AG09319 (cell line): ENCODE results near the gene HTRA1.

Experiments used
- DNase-seq: peaks from one replicate; pipeline ENCODE4 v3.0.0-alpha.2; 2010; ENCODE audit warnings: low read depth; ENCODE audit errors: extremely low read depth
- CTCF ChIP-seq: IDR thresholded peaks from 2 replicates; pipeline ENCODE4 v1.5.1; 2011; ENCODE audit warnings: low read depth, mild to moderate bottlenecking, inconsistent platforms, low read length, moderate library complexity

The HTRA1 gene

DNA sequence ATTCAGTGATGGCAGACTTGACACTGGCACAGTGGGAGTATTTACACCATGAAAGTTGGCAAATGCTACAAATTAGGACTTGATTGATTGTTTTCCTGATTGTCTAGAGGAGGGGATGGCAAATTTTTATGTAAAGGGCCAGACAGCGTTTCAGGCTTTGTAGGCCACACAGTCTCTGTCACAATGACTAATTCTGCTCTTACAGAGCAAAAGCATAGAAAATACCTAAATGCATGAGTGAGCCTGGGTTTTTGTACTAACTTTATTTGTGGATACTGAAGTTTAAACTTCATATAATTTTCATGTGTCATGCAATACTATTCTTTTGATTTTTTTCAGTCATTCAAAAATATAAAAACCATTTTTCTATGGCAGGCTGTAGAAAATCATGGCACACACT, 15.9 kb upstream of the HTRA1 start:
- no peak for DNase-seq
- no peak for TF ChIP-seq CTCF

GRCh38 chr10:122445904-122446303, 15.4 kb upstream of the HTRA1 start:
- DNase-seq, result no peak
- TF ChIP-seq CTCF, result no peak

- no peak for TF ChIP-seq CTCF
- no peak for DNase-seq
These were observed 14.5 kb upstream of the HTRA1 start for GRCh38 chr10:122446668-122447423.

DNA sequence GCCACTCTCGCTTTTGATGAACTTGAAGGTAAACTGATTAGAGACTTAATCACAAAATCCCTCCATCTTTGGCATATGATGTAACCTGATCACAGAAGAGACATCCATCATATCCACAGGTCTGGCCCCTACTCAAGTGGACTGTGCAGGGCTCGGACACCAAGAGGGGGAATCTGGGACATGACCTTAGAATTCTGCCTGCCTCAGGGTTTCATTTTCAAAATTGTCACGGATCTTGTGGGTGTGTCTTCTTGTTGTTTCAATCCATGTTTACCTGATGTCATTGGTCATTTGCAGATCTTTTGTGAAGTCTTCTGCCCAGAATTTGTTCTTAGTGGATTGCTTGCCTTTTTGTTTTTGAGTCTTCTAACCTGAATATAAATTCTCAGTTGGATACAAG, 12.8 kb upstream of the HTRA1 start:
- DNase-seq, result no peak
- TF ChIP-seq CTCF, result no peak

DNA sequence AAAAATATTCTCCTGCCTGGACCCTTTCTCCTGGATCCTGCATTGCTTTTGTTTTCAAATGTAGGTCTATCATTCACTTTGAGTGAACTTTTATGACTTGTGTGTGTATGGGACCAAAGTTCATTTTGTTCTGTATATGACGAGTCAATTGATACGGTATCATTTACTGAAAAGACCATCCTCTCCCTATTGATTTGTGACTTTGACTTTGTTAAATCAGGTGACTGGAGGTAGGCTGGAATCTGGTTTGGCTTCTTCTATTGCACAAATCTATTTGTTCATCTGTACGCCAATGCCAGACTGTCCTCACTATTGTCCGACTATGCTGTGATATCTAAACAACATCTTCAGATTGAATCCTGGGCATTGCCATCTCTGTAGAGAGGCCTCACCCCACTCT, 12.2 kb upstream of the HTRA1 start:
- DNase-seq, result no peak
- TF ChIP-seq CTCF, result no peak

DNA sequence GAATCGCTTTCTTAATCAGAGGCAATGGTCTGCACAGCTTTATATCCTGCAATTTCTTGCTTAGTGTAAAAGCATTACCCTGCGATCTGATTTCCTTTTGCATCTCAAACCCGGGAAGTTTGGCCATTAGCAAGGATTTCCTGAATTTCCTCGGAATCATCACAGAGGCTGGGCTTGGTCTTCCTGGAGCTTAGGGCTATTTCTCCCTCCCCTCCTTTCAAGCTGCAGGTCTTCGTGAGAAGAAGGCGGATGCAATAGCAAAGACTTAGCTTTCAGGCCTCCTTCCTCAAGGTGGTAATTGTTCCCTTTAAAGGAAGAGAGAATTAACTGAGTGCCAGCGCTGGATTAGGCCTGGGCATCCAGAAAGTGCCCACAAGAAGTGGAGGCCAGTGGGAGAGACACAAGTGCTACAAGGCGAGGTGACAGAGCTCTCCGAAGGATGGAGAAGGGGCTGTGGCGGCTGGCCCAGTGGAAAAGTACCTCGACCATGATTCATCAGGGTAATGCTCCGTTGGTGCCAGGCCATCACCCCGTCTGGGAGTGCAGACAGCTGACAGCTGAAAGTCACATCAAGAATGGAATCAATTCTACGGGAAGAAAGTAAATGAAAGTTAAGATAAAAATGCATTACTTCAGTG, 10.9 kb upstream of the HTRA1 start:
- no peak for TF ChIP-seq CTCF
- no peak for DNase-seq

DNA sequence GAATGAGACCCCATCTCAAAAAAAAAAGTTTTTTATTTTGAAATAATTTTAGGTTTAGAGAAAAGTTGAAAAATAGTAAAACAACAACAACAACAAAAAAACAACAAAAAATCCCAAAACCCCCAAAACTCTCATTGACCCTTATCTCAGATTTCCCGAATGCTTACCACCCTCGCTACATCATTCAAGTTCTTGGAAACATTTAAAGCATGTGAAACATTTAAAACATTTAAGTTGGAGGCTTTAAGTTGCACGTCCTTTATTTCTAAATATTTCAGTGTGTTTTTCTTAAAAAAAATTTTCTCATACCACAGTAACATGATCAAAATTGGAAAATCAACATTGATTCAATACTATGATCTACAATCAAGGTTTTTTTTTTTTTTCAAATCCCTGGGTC, 7.3 kb upstream of the HTRA1 start:
- no peak for TF ChIP-seq CTCF

More for the DNA sequence above, 7.3 kb upstream of the HTRA1 start:
- no peak for DNase-seq
